Measurements from ENCODE around the gene EGFL6. TPM values are rescaled to one million over a fixed set of nuclear protein-coding genes. Genes with fewer than 3 reads are reported as not detected.

The EGFL6 gene
- total RNA-seq, 2 donors from 2014 or later: not detected

DNA sequence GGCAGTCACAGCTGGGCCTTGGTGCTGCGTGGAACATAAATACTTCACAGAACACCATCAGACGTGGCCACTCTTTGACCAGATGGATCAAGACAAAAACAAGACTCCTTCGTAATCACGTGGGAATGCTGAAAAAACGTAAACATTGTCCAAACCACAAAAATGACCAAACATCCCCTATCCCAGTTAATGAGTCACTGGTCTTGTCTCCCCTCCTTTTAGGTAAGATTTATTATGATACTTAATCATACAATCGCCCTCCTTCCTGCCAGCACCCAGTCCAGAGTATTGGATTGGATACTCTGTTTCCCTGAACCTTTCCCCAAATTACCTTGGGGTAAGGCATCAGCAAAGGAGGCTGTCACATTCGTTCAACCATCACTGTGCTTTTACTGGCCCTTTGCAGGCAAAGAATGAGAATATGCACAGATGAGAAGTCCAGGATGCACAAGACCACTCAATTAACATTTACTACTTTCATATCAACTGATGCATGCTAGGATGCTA is 82.9 kb downstream of the EGFL6 start:
- Mint-ChIP-seq H3K36me3 (ENCODE audit: low read depth) (no peaks in the 10 kb centered on the region), H3K9me3 (peaks cover 38% of the 10 kb centered on the region), H3K4me3 (peak overlapping the region; percentile 75), H3K27me3 (ENCODE audit: insufficient read depth) (no peaks in the 10 kb centered on the region), H3K4me1 (no peaks in the 10 kb centered on the region), H3K27ac (no peak overlapping the region)
- no peak for DNase-seq
- no peaks in the 10 kb centered on the region for H3K27me3 ChIP-seq (ENCODE audit: control insufficient read depth, insufficient read depth, low read length, poor library complexity, severe bottlenecking)
- H3K4me3 ChIP-seq (ENCODE audit: low read length): peak overlapping the region; percentile 89
- H3K9ac ChIP-seq (ENCODE audit: extremely low read depth, low read length, poor library complexity, severe bottlenecking): no peak overlapping the region
- no peak overlapping the region for H3K27ac ChIP-seq (ENCODE audit: low read depth, low read length)
- no peaks in the 10 kb centered on the region for H3K9me3 ChIP-seq (ENCODE audit: control insufficient read depth, low read length)
- H3K36me3 ChIP-seq (ENCODE audit: control insufficient read depth, insufficient read depth, low read length): no peaks in the 10 kb centered on the region
- 93% methylated on average over 7 of the region's 7 CpGs; no CpG with 5 or more reads in 1 of the 2 experiments for WGBS, 2 experiments (ENCODE audit: insufficient coverage in 1 of 2, insufficient read length in 1 of 2)
- H3K4me1 ChIP-seq (ENCODE audit: control insufficient read depth, insufficient read depth, low read length): no peaks in the 10 kb centered on the region
- no peak for TF ChIP-seq CTCF (conservative IDR thresholded peaks at IDR 0.05)

DNA sequence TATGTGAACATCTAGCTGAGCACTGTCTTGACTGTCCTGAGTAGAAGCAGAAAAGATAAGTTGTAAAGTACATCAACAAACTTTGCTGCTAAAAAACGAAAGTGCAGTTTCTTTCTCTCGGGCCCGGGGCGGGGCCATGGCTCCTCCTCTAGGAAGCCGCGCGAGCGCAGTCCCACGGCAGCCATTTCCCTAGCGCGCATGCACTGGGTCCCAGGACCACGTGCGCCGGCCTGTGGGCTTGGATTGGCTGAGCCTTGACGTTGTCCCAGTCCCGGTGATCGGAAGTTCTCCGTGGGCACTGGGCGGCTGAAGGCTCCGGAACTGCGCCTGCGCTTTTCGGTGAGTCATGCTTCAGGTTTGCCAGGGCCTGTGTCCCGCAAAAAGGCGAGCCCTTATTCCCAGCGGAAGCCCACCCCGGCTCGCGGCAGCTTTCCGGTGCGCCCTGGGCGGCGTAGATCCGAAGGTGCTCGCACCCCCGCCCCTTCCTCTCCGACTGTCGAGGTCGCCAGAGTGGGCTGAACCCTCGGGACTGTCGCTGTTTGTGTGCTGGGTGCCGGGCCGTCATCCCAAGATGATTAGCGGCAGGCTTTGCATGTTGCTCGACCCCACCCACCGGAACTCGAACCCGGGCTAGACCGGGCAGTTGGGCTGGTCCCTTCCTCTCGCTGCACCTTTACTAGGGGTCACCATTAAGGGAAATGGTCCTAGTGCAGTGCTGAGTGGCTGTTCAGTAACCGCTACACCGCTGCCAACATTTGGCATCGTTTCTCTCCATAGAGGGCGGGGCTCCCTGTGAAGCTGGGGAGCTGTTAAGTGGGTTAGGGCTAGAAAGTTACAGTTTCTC is 83.7 kb downstream of the EGFL6 start, which contains the start of gene TCEANC:
Gene TCEANC (plus strand): TSS at position 292 of the 844 bp plus-strand sequence. CDS start 9,368 bp downstream, outside the sequence.
- no peaks in the 10 kb centered on the region for H3K4me1 Mint-ChIP-seq
- no peaks in the 10 kb centered on the region for H3K27me3 Mint-ChIP-seq (ENCODE audit: insufficient read depth)
- peak within 1 kb of the TSS; percentile 3 for H3K9ac ChIP-seq (ENCODE audit: extremely low read depth, low read length, poor library complexity, severe bottlenecking)
- H3K9me3 Mint-ChIP-seq: peaks cover 37% of the 10 kb centered on the region
- DNase-seq: peak; percentile 95
- H3K27ac ChIP-seq (ENCODE audit: low read depth, low read length): peak within 1 kb of the TSS; percentile 85
- H3K4me1 ChIP-seq (ENCODE audit: control insufficient read depth, insufficient read depth, low read length): no peaks in the 10 kb centered on the region
- H3K9me3 ChIP-seq (ENCODE audit: control insufficient read depth, low read length): no peaks in the 10 kb centered on the region
- no peaks in the 10 kb centered on the region for H3K36me3 ChIP-seq (ENCODE audit: control insufficient read depth, insufficient read depth, low read length)
- no peak for TF ChIP-seq CTCF (conservative IDR thresholded peaks at IDR 0.05)
- WGBS, 2 experiments (ENCODE audit: insufficient coverage in 1 of 2, insufficient read length in 1 of 2): 0% methylated on average over 13 to 54 of the region's 54 CpGs
- H3K27ac Mint-ChIP-seq: peak within 1 kb of the TSS; percentile 88
- H3K36me3 Mint-ChIP-seq (ENCODE audit: low read depth): no peaks in the 10 kb centered on the region
- peak within 1 kb of the TSS; percentile 89 for H3K4me3 ChIP-seq (ENCODE audit: low read length)
- H3K4me3 Mint-ChIP-seq: peak within 1 kb of the TSS; percentile 75
- no peaks in the 10 kb centered on the region for H3K27me3 ChIP-seq (ENCODE audit: control insufficient read depth, insufficient read depth, low read length, poor library complexity, severe bottlenecking)

DNA sequence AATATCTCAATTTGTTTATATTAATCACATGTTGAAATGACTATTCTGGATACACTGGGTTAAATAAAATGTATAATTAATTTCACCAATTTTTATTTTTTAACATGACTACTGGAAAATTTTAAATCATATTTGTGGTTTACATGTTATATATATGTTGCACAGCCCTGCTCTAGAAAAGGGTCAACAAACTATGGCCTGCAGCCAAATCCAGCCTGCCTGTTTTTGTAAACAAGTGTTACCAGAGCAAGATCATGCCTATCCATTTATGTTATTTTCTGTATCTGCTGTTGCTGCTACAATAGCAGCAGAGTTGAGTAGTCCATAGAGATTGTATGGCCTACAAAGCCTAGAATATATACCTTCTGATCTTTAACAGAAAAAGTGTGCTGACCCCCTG is 84.7 kb downstream of the EGFL6 start:
- no peak overlapping the region for H3K9ac ChIP-seq (ENCODE audit: extremely low read depth, low read length, poor library complexity, severe bottlenecking)
- no peak for TF ChIP-seq CTCF (conservative IDR thresholded peaks at IDR 0.05)
- H3K27me3 Mint-ChIP-seq (ENCODE audit: insufficient read depth): no peaks in the 10 kb centered on the region
- H3K9me3 ChIP-seq (ENCODE audit: control insufficient read depth, low read length): no peaks in the 10 kb centered on the region
- H3K4me1 Mint-ChIP-seq: no peaks in the 10 kb centered on the region
- no peaks in the 10 kb centered on the region for H3K4me1 ChIP-seq (ENCODE audit: control insufficient read depth, insufficient read depth, low read length)
- peaks cover 40% of the 10 kb centered on the region for H3K9me3 Mint-ChIP-seq
- DNase-seq: no peak
- H3K4me3 Mint-ChIP-seq: no peak overlapping the region
- no peak overlapping the region for H3K27ac Mint-ChIP-seq
- no peaks in the 10 kb centered on the region for H3K36me3 ChIP-seq (ENCODE audit: control insufficient read depth, insufficient read depth, low read length)
- peak overlapping the region; percentile 89 for H3K4me3 ChIP-seq (ENCODE audit: low read length)
- H3K27me3 ChIP-seq (ENCODE audit: control insufficient read depth, insufficient read depth, low read length, poor library complexity, severe bottlenecking): no peaks in the 10 kb centered on the region
- H3K36me3 Mint-ChIP-seq (ENCODE audit: low read depth): no peaks in the 10 kb centered on the region
- H3K27ac ChIP-seq (ENCODE audit: low read depth, low read length): no peak overlapping the region

Data from endodermal cell (in vitro differentiated cells).